Fibroblast of lung (primary cell): ENCODE results near the gene TRMT11.

ENCODE experiments used
- CTCF ChIP-seq, 2 donors: IDR thresholded peaks in 1 of 2; conservative IDR thresholded peaks in 1 of 2; 1 replicate in 1 of 2; 2 replicates in 1 of 2; pipeline ENCODE4 v1.5.1; 2011 to 2012; ENCODE audit warnings: low read length in 2 of 2, control low read depth in 1 of 2, inconsistent platforms in 1 of 2, low read depth in 1 of 2, mild to moderate bottlenecking in 1 of 2
- EZH2 ChIP-seq: IDR thresholded peaks from 2 replicates; pipeline ENCODE4 v1.5.1; 2012; ENCODE audit warnings: low read length, control low read depth, mild to moderate bottlenecking; ENCODE audit errors: missing control alignments

- TF ChIP-seq CTCF (conservative IDR thresholded peaks at IDR 0.05 in 1 of 2, IDR thresholded peaks at IDR 0.05 in 1 of 2; ENCODE audit: low read depth in 1 of 2, low read length in 2 of 2) (no peak), EZH2 (no peak)
Observed at GRCh38 chr6:126054802-126055201, 68.5 kb downstream of the TRMT11 start.
